ENCODE data around the gene SMNDC1.

The SMNDC1 gene

GRCh38 chr10:110268971-110269370, 35.7 kb downstream of the SMNDC1 start:
- TF ChIP-seq CTCF (IDR thresholded peaks at IDR 0.05) = no peak

GRCh38 chr10:110268442-110268841, 36.3 kb downstream of the SMNDC1 start:
- TF ChIP-seq CTCF (IDR thresholded peaks at IDR 0.05) = no peak

- no peak for TF ChIP-seq CTCF (IDR thresholded peaks at IDR 0.05)
Measured at GRCh38 chr10:110267276-110267675, 37.4 kb downstream of the SMNDC1 start.

- TF ChIP-seq CTCF (IDR thresholded peaks at IDR 0.05) = no peak
Measured at GRCh38 chr10:110265573-110266193, 39.0 kb downstream of the SMNDC1 start.

- no peak for TF ChIP-seq CTCF (IDR thresholded peaks at IDR 0.05)
Measured at GRCh38 chr10:110263164-110263563, 41.6 kb downstream of the SMNDC1 start.

GRCh38 chr10:110260746-110261477, 43.8 kb downstream of the SMNDC1 start:
- no peak for TF ChIP-seq CTCF (IDR thresholded peaks at IDR 0.05)

- no peak for TF ChIP-seq CTCF (IDR thresholded peaks at IDR 0.05)
Measured at GRCh38 chr10:110259317-110259716, 45.4 kb downstream of the SMNDC1 start.
